Measurements from ENCODE around the gene DCXR. TPM values are rescaled to one million over a fixed set of nuclear protein-coding genes. Genes with fewer than 3 reads are reported as not detected.
A peak's percentile ranks its signal among the peaks of the same experiment; 100 is the strongest.

Gene DCXR
- total and polyA plus RNA-seq, 2 of the 13 experiments (the other 11 are each of a cell fraction or from before 2014, with no cell fraction given) = 287 to 311 TPM

DNA sequence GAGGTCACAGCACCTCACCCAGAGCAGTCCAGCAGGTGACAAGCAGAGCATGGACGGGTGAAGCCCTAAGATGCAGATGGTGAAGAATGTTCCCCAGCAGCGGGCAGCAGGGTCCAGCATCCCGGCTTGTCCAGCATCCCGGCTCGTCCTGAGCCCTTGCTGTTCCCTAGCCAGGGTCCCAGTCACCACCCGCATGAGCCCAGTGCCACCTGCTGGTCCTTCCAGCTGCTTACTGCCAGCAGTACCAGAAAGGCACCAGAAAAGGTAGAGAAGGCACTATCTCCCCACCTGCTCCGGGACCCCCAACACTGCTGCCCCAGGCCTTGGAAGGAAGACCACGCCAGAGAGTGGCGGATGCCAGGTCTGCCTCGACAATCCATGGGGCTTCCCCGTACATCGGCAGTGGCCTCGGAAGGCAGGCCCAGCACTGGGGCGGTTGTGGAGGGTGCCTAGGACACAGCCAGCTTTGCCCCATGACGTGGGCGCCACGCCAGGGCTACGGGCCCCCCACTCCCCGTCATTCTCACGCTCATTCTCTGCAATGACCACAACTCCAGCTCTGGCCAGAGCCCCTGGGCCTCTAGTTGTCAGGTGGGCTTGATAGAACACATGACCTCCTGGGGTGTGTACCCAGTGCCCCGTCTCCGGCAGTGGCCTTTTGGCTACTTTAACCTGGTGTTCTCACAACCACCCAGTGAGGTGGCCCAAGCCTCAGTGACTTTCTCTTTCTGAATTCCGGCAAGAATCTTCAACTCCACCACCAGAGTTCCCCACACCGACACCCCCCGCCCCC is 16.2 kb downstream of the DCXR start (continued):
- TF ChIP-seq, protein P1, sequence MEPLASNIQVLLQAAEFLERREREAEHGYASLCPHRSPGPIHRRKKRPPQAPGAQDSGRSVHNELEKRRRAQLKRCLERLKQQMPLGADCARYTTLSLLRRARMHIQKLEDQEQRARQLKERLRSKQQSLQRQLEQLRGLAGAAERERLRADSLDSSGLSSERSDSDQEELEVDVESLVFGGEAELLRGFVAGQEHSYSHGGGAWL (CRISPR knock-in tag; IDR thresholded peaks at IDR 0.05) = no peak
- TF ChIP-seq ZNF607 (CRISPR knock-in tag; IDR thresholded peaks at IDR 0.05; ENCODE audit: borderline replicate concordance) (peak; percentile 82; the same call in 1 of the 2 replicates), NONO (IDR thresholded peaks at IDR 0.05) (no peak; the same call in 1 of the 2 replicates), NONO (CRISPR knock-in tag; conservative IDR thresholded peaks at IDR 0.05) (peak; percentile 79; the same call in 1 of the 2 replicates), SP4 (CRISPR knock-in tag; IDR thresholded peaks at IDR 0.05) (0 out of 2 replicates have a peak, but pooled peaks have one; percentile 75), ZFP90 (CRISPR knock-in tag; IDR thresholded peaks at IDR 0.05; ENCODE audit: borderline replicate concordance) (peak; percentile 84; the same call in 1 of the 2 replicates), ZBTB7B (CRISPR knock-in tag; IDR thresholded peaks at IDR 0.05) (peak; percentile 95), ZNF441 (CRISPR knock-in tag; IDR thresholded peaks at IDR 0.05; ENCODE audit: borderline replicate concordance) (no peak), ZNF224 (CRISPR knock-in tag; IDR thresholded peaks at IDR 0.05) (0 out of 2 replicates have a peak, but pooled peaks have one; percentile 13), RBM22 (optimal IDR thresholded peaks at IDR 0.05; ENCODE audit: low read length) (peak; percentile 78), ZSCAN20 (CRISPR knock-in tag; IDR thresholded peaks at IDR 0.05; ENCODE audit: borderline replicate concordance) (no peak)
- TF ChIP-seq, protein P2, sequence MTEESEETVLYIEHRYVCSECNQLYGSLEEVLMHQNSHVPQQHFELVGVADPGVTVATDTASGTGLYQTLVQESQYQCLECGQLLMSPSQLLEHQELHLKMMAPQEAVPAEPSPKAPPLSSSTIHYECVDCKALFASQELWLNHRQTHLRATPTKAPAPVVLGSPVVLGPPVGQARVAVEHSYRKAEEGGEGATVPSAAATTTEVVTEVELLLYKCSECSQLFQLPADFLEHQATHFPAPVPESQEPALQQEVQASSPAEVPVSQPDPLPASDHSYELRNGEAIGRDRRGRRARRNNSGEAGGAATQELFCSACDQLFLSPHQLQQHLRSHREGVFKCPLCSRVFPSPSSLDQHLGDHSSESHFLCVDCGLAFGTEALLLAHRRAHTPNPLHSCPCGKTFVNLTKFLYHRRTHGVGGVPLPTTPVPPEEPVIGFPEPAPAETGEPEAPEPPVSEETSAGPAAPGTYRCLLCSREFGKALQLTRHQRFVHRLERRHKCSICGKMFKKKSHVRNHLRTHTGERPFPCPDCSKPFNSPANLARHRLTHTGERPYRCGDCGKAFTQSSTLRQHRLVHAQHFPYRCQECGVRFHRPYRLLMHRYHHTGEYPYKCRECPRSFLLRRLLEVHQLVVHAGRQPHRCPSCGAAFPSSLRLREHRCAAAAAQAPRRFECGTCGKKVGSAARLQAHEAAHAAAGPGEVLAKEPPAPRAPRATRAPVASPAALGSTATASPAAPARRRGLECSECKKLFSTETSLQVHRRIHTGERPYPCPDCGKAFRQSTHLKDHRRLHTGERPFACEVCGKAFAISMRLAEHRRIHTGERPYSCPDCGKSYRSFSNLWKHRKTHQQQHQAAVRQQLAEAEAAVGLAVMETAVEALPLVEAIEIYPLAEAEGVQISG (CRISPR knock-in tag; IDR thresholded peaks at IDR 0.05) = peak; percentile 78
- TF ChIP-seq, protein P3, sequence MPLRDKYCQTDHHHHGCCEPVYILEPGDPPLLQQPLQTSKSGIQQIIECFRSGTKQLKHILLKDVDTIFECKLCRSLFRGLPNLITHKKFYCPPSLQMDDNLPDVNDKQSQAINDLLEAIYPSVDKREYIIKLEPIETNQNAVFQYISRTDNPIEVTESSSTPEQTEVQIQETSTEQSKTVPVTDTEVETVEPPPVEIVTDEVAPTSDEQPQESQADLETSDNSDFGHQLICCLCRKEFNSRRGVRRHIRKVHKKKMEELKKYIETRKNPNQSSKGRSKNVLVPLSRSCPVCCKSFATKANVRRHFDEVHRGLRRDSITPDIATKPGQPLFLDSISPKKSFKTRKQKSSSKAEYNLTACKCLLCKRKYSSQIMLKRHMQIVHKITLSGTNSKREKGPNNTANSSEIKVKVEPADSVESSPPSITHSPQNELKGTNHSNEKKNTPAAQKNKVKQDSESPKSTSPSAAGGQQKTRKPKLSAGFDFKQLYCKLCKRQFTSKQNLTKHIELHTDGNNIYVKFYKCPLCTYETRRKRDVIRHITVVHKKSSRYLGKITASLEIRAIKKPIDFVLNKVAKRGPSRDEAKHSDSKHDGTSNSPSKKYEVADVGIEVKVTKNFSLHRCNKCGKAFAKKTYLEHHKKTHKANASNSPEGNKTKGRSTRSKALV (CRISPR knock-in tag; IDR thresholded peaks at IDR 0.05) = peak; percentile 95
- TF ChIP-seq, protein P4, sequence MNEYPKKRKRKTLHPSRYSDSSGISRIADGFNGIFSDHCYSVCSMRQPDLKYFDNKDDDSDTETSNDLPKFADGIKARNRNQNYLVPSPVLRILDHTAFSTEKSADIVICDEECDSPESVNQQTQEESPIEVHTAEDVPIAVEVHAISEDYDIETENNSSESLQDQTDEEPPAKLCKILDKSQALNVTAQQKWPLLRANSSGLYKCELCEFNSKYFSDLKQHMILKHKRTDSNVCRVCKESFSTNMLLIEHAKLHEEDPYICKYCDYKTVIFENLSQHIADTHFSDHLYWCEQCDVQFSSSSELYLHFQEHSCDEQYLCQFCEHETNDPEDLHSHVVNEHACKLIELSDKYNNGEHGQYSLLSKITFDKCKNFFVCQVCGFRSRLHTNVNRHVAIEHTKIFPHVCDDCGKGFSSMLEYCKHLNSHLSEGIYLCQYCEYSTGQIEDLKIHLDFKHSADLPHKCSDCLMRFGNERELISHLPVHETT (CRISPR knock-in tag; conservative IDR thresholded peaks at IDR 0.05) = peak; percentile 24; the same call in 1 of the 2 replicates
- TF ChIP-seq, protein P5, sequence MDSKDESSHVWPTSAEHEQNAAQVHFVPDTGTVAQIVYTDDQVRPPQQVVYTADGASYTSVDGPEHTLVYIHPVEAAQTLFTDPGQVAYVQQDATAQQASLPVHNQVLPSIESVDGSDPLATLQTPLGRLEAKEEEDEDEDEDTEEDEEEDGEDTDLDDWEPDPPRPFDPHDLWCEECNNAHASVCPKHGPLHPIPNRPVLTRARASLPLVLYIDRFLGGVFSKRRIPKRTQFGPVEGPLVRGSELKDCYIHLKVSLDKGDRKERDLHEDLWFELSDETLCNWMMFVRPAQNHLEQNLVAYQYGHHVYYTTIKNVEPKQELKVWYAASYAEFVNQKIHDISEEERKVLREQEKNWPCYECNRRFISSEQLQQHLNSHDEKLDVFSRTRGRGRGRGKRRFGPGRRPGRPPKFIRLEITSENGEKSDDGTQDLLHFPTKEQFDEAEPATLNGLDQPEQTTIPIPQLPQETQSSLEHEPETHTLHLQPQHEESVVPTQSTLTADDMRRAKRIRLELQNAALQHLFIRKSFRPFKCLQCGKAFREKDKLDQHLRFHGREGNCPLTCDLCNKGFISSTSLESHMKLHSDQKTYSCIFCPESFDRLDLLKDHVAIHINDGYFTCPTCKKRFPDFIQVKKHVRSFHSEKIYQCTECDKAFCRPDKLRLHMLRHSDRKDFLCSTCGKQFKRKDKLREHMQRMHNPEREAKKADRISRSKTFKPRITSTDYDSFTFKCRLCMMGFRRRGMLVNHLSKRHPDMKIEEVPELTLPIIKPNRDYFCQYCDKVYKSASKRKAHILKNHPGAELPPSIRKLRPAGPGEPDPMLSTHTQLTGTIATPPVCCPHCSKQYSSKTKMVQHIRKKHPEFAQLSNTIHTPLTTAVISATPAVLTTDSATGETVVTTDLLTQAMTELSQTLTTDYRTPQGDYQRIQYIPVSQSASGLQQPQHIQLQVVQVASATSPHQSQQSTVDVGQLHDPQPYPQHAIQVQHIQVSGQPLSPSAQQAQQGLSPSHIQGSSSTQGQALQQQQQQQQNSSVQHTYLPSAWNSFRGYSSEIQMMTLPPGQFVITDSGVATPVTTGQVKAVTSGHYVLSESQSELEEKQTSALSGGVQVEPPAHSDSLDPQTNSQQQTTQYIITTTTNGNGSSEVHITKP (CRISPR knock-in tag; IDR thresholded peaks at IDR 0.05; ENCODE audit: low read depth) = 0 out of 2 replicates have a peak, but pooled peaks have one; percentile 35
